GM18907 (cell line): ENCODE data around the gene PPM1K.
"Not testable (repeated sequence)": the region's sequence is repeated elsewhere in the genome, so short reads cannot be mapped to it uniquely, and the experiment has no call there.

ENCODE experiments used
- ATAC-seq: cut with Tn5 transposase; IDR thresholded peaks from one replicate; pipeline ENCODE4 v1.9.1; 2021; ENCODE audit warnings: mild to moderate bottlenecking, moderate library complexity; ENCODE audit not compliant: unreplicated experiment

PPM1K gene

DNA sequence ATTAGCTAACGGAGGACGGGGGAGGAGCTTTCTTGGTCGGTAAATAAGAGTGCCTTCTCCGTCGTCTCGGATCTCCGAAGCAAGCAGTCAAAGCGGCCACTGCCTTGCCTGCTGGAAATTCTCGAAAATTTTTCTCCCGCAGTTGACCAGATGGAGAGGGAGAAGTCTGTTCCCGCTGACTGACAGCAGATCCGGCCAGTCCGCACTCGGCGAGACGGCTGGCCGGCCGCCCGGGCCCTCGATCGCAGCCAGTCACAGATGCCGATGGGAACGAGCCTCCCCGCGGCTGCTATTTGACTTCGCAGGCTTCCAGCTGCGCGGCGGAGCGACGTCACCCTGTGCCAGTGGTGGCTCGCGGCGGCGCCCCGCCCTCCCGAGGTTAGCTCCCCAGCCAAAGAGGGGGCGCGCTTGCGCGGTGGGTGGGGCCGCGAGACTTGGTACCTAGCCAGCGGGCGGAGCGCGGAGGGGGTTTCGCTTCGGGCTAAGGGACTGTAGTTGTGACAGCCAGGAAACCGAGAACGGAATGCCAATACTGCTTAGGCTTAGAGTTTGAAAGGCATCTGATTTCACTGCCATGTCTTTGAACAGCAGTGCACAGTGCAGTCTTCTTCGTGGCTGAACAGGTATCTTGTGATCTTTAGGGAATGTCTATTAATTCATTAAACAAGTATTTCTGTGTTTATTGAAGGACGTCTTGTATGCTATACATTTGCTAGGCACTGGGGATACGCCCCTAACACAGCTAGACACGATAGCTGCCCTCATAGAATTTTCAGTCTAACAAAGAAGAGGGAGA lies at the start of gene PPM1K:
Gene PPM1K, minus strand, starts transcription at position 123 of the 796 bp plus-strand sequence. CDS start 5,978 bp downstream, outside the sequence.
- peak; percentile 87 for ATAC-seq

DNA sequence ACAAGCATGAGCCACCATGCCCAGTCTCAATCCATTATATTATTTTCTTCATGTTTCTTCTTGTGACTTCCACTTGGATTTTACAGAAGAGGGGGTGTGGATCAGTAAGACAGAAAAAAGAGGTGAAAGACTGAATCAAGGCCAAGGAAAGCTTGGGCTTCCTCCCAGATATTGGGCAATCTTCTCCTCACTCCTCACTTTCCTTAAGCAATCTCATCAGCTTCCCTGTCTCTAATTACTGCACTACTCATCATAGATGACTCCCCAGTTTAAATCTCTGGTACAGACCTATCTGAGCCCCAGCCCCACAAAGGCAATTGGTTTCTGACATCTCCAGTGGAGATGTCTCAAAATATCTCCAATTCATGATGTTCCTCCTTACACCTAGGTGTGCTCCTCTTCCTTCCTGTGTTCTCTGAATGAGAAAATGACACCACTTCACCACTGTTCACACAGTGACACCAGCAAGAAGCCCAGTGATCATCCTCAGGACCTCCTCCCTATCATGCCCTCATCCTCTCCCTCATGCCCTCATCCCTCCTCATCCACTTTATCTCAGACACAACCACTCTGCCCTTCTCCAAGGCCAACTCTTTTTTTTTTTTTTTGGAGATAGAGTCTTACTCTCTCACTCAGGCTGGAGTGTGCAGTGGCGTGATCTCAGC lies 49.5 kb upstream of the PPM1K start:
- ATAC-seq: no peak

GRCh38 chr4:88327665-88328064 lies 43.3 kb upstream of the PPM1K start:
- no peak for ATAC-seq

- ATAC-seq: peak; percentile 99
Observed at GRCh38 chr4:88320780-88321373, 36.5 kb upstream of the PPM1K start.

DNA sequence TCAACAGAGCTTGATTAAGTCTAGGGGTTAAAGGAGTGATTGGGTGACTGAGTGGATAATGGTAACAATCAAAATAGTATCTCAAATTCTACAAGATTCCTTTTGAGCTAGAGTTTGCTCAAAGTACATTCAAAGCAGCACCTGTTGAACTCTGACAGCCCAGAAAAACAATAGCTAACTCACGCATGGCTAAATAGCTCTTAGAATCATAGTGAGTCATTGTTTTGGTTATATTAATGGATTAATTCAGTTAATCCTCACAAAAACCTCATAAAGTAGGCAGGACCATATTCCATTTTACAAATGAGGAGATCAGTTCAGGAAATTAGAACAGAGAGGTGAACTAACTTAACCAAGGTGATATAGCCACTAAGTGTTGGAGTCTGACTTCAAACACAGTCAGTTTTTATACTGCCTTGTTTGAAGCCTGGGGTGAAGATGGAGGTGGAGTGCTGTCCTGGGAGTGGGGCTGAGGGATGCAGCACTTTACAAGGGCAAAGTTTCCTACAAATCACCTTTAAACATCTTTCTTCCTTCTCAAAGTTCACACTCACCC lies 35.9 kb upstream of the PPM1K start:
- ATAC-seq: peak; percentile 70

DNA sequence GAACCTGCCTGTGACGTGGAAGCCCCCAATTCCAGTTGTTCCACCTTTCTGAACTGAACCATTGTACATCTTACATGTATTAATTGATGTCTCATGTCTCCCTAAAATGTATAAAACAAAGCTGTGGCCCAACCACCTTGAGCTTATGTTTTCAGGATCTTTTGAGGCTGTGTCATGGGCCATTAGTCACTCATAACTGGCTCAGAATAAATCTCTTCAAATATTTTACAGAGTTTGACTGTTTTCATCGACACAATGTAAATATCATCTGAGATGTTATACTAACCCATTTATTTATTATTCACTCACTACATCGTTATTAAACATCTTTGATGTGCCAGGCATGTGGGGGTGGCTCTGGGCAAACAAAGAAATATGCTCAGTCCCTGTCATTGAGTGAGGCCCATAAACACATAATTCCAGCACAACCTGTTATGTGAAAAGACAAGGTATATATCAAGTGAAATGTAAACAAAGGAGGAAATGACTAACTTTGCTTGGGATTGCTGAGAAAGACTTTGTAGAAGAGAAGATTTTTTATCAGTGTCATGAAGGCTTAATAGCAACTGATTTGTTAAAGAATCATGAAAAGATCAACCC lies 34.5 kb upstream of the PPM1K start:
- ATAC-seq: no peak

- ATAC-seq: no peak
Observed at GRCh38 chr4:88315460-88316017, 31.2 kb upstream of the PPM1K start.

GRCh38 chr4:88313088-88313624 lies 28.8 kb upstream of the PPM1K start:
- not testable (repeated sequence) for ATAC-seq

DNA sequence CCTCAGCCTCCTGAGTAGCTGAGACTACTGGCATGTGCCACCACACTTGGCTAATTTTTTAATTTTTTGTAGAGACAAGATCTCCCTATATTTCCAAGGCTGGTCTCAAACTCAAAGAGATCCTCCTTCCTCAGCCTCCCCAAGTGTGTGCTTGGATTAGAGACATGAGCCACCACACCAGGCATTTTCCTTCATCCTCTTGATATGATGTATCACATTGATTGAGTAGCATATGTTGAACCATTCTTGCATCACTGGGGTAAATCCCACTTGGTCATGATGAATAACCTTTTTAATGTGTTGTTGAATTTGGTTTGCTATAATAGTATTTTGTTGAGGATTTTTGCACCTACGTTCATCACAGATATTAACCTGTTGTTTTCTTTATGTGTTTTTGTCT lies 24.2 kb upstream of the PPM1K start:
- ATAC-seq: no peak

DNA sequence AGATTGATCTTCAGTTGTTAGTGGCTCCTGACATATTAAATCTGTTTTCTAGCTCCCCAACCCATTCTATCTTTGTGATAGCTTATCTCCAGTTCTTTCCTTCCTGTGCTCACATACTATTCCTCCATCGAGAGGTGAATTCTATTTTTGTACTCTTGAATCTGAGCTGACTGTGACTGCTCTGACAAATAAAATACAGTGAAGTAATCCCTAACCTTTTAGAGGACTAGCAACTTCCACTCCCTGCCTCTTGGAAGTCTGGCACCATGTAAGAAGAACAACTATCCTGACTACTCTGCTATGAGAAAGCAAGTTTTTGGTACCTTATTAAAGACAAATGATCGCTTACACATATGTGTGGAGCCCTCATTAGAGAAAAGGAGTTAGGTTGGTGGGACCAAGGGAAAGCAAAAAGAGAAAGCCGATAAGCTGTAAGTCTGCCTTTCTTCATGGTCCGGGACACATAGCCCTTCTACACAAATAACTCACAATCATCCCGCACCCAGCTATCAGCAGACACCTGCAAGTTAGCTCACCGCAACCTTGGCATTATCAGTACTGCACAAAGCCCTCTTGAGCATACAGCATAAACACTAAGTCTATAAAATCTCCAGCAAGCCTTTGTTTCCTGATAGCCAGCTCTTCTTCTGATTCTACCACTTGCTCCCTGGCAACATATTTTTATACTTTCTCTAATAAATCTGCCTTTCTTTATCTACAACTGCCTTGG lies 13.5 kb upstream of the PPM1K start:
- no peak for ATAC-seq

DNA sequence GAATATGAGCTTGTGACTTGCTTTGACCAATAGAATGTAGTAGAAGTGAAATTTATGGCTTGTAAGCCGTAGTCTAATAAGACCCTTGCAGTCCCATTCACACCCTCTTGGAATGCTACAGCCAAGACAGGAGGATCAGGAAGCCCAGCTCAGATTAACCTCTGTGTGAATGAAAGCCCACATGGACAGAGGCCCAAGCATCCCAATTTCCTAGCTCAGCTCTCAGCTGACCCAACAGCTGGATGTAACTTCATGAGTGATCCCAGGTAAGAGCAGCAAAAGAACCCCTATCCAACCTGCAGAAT lies 12.8 kb upstream of the PPM1K start:
- no peak for ATAC-seq

- ATAC-seq: no peak
Observed at GRCh38 chr4:88296413-88297211, 12.3 kb upstream of the PPM1K start.

DNA sequence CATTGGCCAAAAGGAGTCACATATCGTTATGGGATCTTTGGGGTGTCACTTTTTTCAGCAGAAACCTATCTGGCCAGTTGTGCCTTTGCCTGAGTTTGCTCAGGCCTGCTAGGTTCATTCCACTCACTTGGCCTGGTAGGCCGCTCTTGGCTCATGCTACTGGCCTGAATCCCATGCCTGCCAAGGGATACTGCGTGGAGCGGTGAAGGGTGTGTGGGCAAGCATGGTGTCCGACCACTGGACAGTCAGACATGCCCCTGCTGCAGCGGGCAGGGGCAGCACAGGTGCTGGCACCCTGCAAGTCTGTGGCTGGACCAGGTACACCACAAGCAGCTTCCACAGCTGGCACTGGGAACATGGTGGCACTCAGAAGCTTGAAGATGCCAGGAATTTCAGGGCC lies 11.3 kb upstream of the PPM1K start:
- ATAC-seq: no peak

DNA sequence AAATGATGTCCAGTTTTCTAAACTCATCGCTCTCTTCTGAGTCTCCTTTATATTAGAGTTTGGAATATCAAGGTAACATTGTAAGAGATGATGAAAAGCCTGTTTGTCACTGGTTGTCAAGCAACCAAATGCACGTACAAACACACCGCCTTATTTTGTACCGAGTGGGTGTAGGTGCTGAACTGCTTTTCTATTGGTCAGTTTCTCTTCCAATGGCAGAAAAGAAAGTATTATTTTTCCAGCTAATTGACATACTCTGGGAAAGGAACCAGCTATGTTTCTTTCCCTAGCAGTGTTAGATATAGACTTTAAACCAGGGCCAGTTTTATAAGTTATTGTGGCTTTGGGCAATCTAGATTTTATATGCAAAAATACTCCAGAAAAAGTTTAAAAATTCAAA lies 6.6 kb upstream of the PPM1K start:
- ATAC-seq: no peak

GRCh38 chr4:88286897-88287296 lies 2.5 kb upstream of the PPM1K start:
- no peak for ATAC-seq

- ATAC-seq: no peak
Observed at GRCh38 chr4:88285235-88285653, 883 bp upstream of the PPM1K start.

DNA sequence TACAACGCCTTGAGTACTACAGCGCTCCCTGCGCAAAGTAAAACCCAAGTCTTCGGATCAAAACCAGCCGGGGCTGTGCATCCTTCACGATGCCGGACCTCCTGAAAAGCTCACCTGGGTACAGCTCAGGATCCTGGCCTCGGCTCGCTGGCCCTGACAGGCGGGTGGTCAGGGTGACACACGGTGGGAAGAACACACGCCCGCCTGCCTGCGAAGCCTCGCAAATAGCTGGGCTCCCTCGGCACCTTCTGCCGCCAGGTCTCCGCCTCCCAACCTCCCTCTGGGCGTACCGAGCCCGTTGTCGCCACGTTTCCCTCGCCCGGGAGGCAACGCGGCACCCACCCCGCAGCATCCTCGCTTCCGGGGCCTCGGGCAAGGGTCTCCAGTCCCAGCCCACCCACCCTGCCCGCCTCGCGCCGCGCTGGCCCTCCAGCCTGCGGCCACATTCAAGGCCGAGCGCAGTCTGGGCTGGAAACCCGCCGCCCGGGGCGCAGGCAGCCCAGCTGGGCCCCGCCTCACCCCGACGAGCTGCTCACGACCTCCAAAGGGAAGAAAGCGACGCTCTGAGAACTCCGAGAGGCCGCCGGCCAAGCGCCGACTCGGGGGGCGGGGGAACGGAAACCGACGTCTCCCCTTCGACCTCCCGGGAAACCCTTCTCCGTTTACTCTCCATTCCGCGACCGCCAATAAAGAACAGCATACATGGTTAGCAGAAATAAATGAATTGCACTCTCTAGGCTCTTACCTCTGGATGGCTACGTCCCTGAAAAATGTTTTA lies 511 bp downstream of the PPM1K start:
- peak; percentile 24 for ATAC-seq

DNA sequence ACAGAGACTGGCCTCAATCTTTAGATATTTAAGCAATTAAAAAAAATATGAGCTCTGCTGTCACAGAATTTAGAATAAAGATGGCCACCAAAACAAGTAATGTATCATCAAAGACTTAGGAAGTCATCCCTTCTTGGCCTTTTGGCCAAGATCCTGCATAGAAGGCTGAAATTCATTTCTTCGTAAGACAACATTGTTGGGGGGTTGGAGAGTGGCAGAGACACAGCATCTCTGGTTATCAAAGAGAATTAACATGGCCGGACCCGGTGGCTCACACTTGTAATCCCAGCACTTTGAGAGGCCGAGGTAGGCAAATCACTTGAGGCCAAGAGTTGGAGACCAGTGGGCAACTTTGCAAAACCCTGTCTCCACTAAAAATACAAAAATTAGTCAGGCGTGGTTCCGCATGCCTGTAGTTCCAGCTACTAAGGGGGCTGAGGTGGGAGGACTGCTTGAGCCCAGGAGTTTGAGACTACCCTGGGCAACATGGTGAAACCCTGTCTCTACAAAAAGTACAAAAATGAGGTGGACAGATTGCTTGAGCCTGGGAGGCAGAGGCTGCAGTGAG lies 4.0 kb downstream of the PPM1K start:
- ATAC-seq: no peak
